NAMALWA (cell line): ENCODE data around the gene DLG2.
"Not testable (repeated sequence)": the region's sequence is repeated elsewhere in the genome, so short reads cannot be mapped to it uniquely, and the experiment has no call there.

Source experiments
- DNase-seq: peaks from one replicate; pipeline ENCODE4 v3.0.0-alpha.2; 2015; ENCODE audit warnings: low spot score

The DLG2 gene

DNA sequence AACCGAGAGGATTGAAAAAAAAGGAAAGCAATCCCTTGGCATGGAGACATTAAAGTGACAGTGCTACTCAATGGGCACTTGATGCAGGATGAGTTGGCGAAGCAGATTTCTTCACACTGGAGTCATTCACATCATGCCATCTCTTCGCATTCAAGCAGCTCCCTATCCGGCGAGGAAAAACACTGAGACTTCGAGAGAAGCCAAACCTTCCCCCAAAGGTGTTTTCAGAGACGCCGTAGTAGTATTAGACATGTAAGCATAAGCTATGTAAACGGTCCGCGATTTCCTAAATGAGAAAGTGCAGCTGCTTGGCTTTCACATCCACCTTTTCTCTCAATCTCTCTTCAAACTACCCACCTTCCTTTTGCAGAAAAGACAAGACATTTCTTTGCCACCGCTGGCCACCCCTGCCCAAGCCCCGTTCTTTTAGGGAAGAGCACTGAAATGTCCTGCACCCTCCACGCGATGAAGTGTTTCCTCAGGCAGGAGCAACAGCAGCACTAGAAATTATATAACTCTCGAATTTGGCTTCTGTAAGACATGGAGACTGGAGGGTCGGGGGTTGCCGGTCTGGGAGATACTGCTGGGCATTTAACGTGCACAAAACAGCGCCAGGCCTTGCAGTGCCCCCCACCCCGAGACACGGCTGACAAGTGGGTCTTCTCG, at the start of gene DLG2:
Gene DLG2 (minus strand): TSS at position 13 of the 666 bp plus-strand sequence.
- peak; percentile 44 for DNase-seq

DNA sequence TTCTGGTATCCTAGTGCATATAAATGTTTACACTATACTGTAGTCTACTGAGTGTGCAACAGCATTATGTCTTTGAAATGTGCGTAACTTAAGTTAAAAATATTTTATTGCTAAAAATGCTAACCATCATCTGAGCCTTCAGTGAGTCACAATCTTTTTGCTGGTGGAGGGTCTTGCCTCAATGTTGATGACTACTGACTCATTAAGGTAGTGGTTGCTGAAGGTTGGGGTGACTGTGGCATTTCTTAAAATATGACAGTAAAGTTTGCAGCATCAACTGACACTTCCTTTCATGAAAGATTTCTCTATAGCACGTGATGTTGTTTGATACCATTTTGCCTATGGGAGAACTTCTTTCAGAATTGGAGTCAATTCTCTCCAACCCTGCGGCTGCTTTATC, 46.2 kb upstream of the DLG2 start:
- no peak for DNase-seq

DNA sequence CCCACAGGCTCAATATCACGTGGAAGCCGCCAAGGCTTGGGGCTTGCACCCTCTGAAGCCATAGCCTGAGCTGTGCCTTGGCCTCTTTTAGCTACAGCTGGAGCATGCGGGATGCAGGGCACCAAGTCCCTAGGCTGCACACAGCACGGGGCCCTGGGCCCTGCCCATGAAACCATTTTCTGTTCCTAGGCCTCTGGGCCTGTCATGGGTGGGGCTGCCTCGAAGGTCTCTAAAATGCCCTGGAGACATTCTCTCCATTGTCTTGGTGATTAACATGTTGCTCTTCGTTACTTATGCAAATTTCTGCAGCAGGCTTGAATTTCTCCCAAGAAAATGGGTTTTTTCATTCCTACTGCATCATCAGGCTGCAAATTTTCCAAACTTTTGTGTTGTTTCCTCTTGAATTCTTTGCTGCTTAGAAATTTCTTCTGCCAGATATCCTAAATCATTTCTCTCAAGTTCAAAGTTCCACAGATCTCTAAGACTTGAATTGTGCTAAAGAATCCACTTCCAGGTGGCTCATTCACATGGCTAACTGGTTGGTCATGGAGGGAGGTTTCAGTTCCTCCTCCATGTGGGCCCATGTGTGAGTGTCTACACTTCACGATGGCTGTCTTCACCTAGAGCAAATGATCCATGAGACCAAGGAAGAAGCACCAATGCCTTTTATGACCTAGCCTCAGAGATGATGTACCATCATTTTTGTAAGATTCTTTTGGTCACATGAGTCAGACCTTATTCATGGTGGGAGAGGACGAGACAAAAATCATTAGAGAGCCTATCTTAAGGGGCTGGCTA, 45.2 kb upstream of the DLG2 start:
- no peak for DNase-seq

- DNase-seq, result not testable (repeated sequence)
Observed at GRCh38 chr11:85670949-85671663, 44.0 kb upstream of the DLG2 start.

- no peak for DNase-seq
Observed at GRCh38 chr11:85668157-85668556, 41.0 kb upstream of the DLG2 start.

- DNase-seq, result no peak
Observed at GRCh38 chr11:85666687-85667086, 39.5 kb upstream of the DLG2 start.

DNA sequence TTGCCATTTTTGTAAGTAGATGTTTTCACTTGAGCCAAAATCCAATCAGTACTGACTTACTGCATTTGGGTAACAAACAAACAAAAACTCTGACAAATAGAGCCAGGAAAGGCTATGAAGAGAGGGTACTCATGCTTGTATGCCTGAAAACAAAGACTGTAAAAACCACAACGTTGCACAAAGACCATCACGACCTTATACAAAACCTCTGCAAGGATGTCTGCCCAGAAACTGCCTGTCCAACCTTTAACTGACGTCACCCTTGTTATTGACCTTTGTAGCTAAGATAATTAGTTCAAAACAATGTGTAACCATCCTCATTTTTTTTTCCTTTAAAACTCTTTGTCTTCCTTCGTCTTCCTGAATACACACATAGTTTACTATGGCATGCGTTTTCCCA, 38.6 kb upstream of the DLG2 start:
- DNase-seq, result peak; percentile 43

GRCh38 chr11:85664615-85665481, 37.7 kb upstream of the DLG2 start, which contains the start of gene CREBZF:
Gene CREBZF, minus strand, starts transcription at chr11:85665129. Its CDS starts 254 bp downstream, at chr11:85664875.
- peak; percentile 97 for DNase-seq

DNA sequence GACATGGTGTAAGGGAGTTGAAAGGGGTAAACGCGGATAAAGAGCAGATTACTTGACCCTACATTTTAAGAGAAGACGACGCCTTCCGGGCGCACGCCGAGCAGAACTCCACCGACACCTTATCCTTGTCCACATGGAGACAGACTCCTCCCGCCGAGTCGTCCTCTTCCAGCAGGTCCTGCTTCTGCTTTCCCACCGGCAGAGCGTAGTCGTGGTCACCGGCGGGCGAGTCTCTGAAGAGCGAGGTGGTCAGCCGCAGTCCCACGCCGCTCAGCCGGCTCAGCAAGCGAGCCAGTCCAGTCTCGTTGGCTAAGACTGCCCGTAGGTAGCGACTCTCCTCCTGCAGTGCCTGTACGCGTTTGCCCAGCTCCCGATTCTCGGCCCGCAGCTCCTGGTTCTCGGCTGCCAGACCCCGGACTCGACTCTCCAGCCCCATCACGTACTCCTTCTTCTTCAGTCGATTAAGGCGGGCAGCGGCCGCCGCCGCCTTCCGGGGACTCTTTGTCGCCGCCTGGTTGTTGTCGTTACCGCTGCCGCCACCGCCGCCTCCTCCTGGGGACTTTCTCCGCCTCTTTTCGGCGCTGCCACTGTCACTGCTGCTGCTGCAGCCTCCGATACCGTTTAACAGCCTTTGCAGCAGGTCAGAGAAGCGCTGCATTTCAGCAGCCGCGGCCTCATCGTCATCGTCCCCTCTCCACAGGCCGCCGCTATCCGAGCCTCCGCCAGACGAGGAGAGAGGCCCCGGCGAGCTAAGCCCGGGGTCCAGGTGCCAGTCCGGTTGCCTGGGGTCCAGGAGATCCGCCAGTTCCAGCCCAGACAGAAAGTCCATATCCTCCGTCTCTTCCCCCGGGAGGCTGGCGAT, 36.8 kb upstream of the DLG2 start:
- peak; percentile 90 for DNase-seq

GRCh38 chr11:85663080-85663752, 36.1 kb upstream of the DLG2 start:
- DNase-seq, result peak; percentile 46

- no peak for DNase-seq
Observed at GRCh38 chr11:85661972-85662664, 35.0 kb upstream of the DLG2 start.

GRCh38 chr11:85658180-85658579, 31.0 kb upstream of the DLG2 start:
- no peak for DNase-seq

DNA sequence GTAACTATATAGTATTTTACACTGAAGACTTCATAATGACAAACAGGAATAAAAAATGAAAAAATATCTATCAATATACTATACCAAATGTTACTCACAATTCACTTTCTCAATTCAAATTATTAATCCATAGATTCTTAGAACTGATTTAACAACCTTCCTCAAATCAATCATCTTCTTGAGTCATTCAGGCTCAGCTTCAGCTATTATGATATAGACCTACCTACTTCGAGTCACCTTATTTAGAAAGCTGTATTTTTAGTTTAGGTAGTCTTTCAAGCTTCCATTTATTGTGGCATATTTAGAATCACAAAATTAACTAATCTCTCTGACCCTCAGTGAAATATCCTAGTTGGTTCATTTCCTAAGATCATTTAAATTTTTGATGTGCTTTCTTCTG, 29.6 kb upstream of the DLG2 start:
- DNase-seq, result no peak

- DNase-seq, result not testable (repeated sequence)
Observed at GRCh38 chr11:85654343-85654742, 27.2 kb upstream of the DLG2 start.

- no peak for DNase-seq
Observed at GRCh38 chr11:85652786-85653447, 25.8 kb upstream of the DLG2 start.

DNA sequence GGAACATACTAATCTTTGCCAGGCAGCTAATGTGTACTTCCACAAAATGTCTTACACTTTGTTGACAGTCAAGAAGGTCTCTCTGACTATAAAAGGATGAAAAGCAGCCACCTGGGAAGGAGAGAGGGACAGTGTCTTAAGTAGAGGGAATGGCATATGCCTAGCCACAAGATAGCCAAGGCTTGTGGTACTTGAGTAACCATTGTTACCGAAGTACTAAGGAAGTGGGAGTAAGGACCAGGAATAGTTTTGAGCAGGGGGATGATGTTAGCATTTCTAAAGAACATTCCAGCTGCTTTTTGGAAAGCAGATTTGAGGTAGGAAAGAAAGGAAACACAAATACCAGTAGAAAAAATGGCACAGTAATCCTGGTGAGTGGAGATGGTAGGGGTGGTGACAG, 24.0 kb upstream of the DLG2 start:
- DNase-seq, result no peak

DNA sequence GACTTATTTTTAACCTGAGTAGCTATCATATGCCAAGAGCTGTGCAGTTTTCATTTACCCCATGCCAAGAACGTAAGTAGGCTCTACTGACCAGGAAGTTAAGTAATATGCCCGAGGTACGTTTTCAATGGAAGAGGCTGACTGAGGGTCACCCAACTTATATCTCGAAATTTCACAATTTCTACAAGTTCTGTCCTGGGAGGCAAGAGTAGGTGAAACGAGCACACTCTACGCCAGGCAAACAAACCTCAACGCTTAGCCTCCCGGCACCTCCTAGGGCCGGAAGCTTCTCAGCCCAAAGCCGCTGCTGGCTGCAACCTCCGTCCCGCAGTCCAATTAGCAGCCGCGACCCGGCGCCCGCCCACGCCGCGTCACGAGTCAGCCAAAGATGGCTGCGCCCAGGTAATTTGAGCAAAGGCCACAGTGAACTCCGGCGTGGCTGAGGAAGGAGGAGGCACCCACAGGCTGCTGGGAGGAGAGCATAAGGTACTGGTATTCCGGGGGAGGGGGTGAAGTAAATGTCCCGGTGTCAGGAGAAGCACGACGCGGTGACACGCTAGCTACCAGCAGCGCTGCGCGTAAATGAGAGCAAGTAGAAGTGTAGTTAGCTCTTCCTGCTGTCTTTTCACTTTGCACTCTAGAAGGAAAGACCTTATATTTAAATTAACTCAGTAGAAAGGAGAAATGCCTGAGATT, 20.6 kb upstream of the DLG2 start, which contains the start of gene TMEM126A:
Gene TMEM126A (plus strand): TSS at position 364 of the 696 bp plus-strand sequence. CDS start 2,289 bp downstream, outside the sequence.
- peak; percentile 93 for DNase-seq

DNA sequence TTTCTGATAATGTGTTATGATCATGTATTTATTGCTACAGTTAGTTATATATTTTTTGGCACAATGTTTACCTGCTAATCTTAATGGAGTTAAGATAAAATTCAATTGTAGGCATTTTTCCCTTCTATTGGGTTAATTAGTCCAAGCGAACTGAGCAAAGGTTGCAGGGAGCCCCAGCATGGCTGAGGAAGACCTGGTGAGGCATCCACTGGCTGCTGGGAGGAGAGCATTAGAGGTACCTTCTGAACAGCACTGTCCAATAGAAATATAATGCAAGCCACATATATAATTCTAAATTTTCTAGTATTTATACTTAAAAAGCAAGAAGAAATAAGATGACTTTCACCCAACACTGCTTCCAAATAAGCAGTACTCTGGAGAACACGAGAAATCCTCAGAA, 19.9 kb upstream of the DLG2 start:
- DNase-seq, result no peak
